ENCODE data around the gene MAFG. TPM values are rescaled to one million over a fixed set of nuclear protein-coding genes. Genes with fewer than 3 reads are reported as not detected.

The MAFG gene
- total and polyA plus RNA-seq, 2 of the 13 experiments (the other 11 are each of a cell fraction or from before 2014, with no cell fraction given) = 14.5 to 20.0 TPM

- TF ChIP-seq HIC2 (CRISPR knock-in tag; IDR thresholded peaks at IDR 0.05; ENCODE audit: low read depth) = no peak; the same call in 1 of the 2 replicates
- TF ChIP-seq FOXA3 (CRISPR knock-in tag; IDR thresholded peaks at IDR 0.05) = peak; percentile 15; the same call in 1 of the 2 replicates
- no peak for TF ChIP-seq ZNF703 (CRISPR knock-in tag; IDR thresholded peaks at IDR 0.05; ENCODE audit: borderline replicate concordance)
- TF ChIP-seq ZNF382 (CRISPR knock-in tag; IDR thresholded peaks at IDR 0.05; ENCODE audit: borderline replicate concordance) = no peak
- 0 out of 2 replicates have a peak, but pooled peaks have one; percentile 18 for TF ChIP-seq ESRRA (CRISPR knock-in tag; IDR thresholded peaks at IDR 0.05; ENCODE audit: low read depth)
- TF ChIP-seq SALL2 (CRISPR knock-in tag; IDR thresholded peaks at IDR 0.05) = no peak
- no peak for TF ChIP-seq ZNF737 (CRISPR knock-in tag; IDR thresholded peaks at IDR 0.05; ENCODE audit: borderline replicate concordance)
- TF ChIP-seq ZNF777 (CRISPR knock-in tag; IDR thresholded peaks at IDR 0.05) = no peak
- no peak for TF ChIP-seq MAFF (IDR thresholded peaks at IDR 0.05; ENCODE audit: low read depth, low read length)
- 0 out of 2 replicates have a peak, but pooled peaks have one; percentile 20 for TF ChIP-seq ZNF333 (CRISPR knock-in tag; IDR thresholded peaks at IDR 0.05; ENCODE audit: borderline replicate concordance)
- TF ChIP-seq ZNF562 (CRISPR knock-in tag; IDR thresholded peaks at IDR 0.05; ENCODE audit: borderline replicate concordance) = no peak
- peak; percentile 49 for TF ChIP-seq ZNF687 (CRISPR knock-in tag; IDR thresholded peaks at IDR 0.05)
- TF ChIP-seq ZHX1 (CRISPR knock-in tag; IDR thresholded peaks at IDR 0.05; ENCODE audit: low read depth) = peak; percentile 59; the same call in 1 of the 2 replicates
- TF ChIP-seq SNAI1 (CRISPR knock-in tag; IDR thresholded peaks at IDR 0.05; ENCODE audit: borderline replicate concordance) = no peak
- TF ChIP-seq TCF7 (IDR thresholded peaks at IDR 0.05; ENCODE audit: low read depth) = no peak
- TF ChIP-seq KDM1A (CRISPR knock-in tag; IDR thresholded peaks at IDR 0.05) = 0 out of 2 replicates have a peak, but pooled peaks have one; percentile 20
- 0 out of 2 replicates have a peak, but pooled peaks have one; percentile 72 for TF ChIP-seq TERF1 (CRISPR knock-in tag; IDR thresholded peaks at IDR 0.05)
- TF ChIP-seq CEBPG (CRISPR knock-in tag; IDR thresholded peaks at IDR 0.05) = no peak
- TF ChIP-seq DDIT3 (CRISPR knock-in tag; IDR thresholded peaks at IDR 0.05) = no peak
These were observed 1.2 kb upstream of the MAFG start (continued) for GRCh38 chr17:81928544-81929252.

Data from HepG2 (cell line).